HCT116 (cell line): ENCODE measurements around the gene LRP1. TPM values are rescaled to one million over a fixed set of nuclear protein-coding genes. Genes with fewer than 3 reads are reported as not detected.

Source experiments
- ATAC-seq: fragments of 200-7000 bp; cut with Tn5 transposase; 2 replicates; pipeline ENCODE4 v1.9.1; 2020; ENCODE audit warnings: mild to moderate bottlenecking, moderate library complexity
- BruUV-seq: library from RNA; stranded (reverse); fragments of 400-500 nt; replicated peaks from 2 replicates; lab custom pipeline; 2021; lab: Mats Ljungman, UMichigan
- CTCF ChIA-PET: fragments of 300-600 bp; sonication (Branson Sonifier 250); formaldehyde crosslinking; loops from one replicate; lab custom pipeline; 2021; ENCODE audit warnings: antibody characterized with exemption; lab: Charles Lee
- POLR2A ChIA-PET: fragments of 300-600, 350-600 bp; sonication (Branson Sonifier 250); formaldehyde crosslinking; loops from one replicate; lab custom pipeline; 2021; ENCODE audit warnings: antibody characterized with exemption; lab: Charles Lee
- RAD21 ChIA-PET, 2 experiments: fragments of 300-600 bp; sonication (Branson Sonifier 250); formaldehyde crosslinking; loops; one replicate each; lab custom pipeline; 2023; ENCODE audit warnings: low total read pairs in 2 of 2; ENCODE audit not compliant: uncharacterized antibody in 2 of 2, unreplicated experiment in 2 of 2, low non-redundant PET in 1 of 2; lab: Charles Lee
- DNase-seq: peaks from one replicate; pipeline ENCODE4 v3.0.0-alpha.2; 2010; ENCODE audit warnings: low read depth, low spot score
- H2AFZ ChIP-seq: fragments of 200-600 bp; shearing (Covaris generic), sonication (generic); 2 replicates; pipeline ENCODE4 v1.6.1; 2017; ENCODE audit warnings: low read depth, mixed run types, mixed read lengths, antibody characterized with exemption, low read length; ENCODE audit not compliant: poor library complexity, severe bottlenecking
- H3K27ac ChIP-seq: 2 replicates; pipeline ENCODE4 v1.5.1; 2012; ENCODE audit warnings: low read depth, low read length
- H3K27me3 ChIP-seq: fragments of 200-600 bp; sonication (generic); 2 replicates; pipeline ENCODE4 v1.6.1; 2016; ENCODE audit warnings: mixed run types, low read length, mixed read lengths; ENCODE audit not compliant: insufficient read depth
- H3K36me3 ChIP-seq, 2 experiments: fragments of 200-500 bp in 1 of 2; fragments of 200-600 bp in 1 of 2; sonication (Bioruptor generic) in 1 of 2; sonication (generic) in 1 of 2; 2 replicates each; pipeline versions ENCODE4 v1.5.1 to v1.6.1; 2014 to 2016; ENCODE audit warnings: low read length in 2 of 2, inconsistent platforms in 1 of 2, mixed read lengths in 1 of 2, mixed run types in 1 of 2; ENCODE audit not compliant: insufficient read depth in 2 of 2, control insufficient read depth in 1 of 2
- H3K4me1 ChIP-seq, 2 experiments: fragments of 200-600 bp in 1 of 2; sonication (generic) in 1 of 2; 2 replicates each; pipeline versions ENCODE4 v1.5.1 to v1.6.1; 2012 to 2017; ENCODE audit warnings: low read length in 2 of 2, inconsistent platforms in 1 of 2, mild to moderate bottlenecking in 1 of 2, mixed read lengths in 1 of 2, mixed run types in 1 of 2, moderate library complexity in 1 of 2; ENCODE audit not compliant: insufficient read depth in 2 of 2, control insufficient read depth in 1 of 2
- H3K4me2 ChIP-seq: fragments of 200-600 bp; sonication (generic); 2 replicates; pipeline ENCODE4 v1.6.1; 2017; ENCODE audit warnings: mixed run types, low read length, mixed read lengths
- H3K4me3 ChIP-seq, 2 experiments: fragments of 200-600 bp in 1 of 2; sonication (generic) in 1 of 2; replicated peaks in 1 of 2; 2 replicates each; pipeline ENCODE4 v1.5.1; 2011 to 2016; ENCODE audit warnings: low read length in 2 of 2, control low read depth in 1 of 2, low read depth in 1 of 2, mild to moderate bottlenecking in 1 of 2, mixed read lengths in 1 of 2, mixed run types in 1 of 2
- H3K79me2 ChIP-seq: fragments of 200-600 bp; sonication (generic); 2 replicates; pipeline ENCODE4 v1.6.1; 2017; ENCODE audit warnings: mild to moderate bottlenecking, mixed run types, low read length, moderate library complexity, mixed read lengths; ENCODE audit not compliant: insufficient read depth
- H3K9ac ChIP-seq: fragments of 200-600 bp; sonication (generic); 2 replicates; pipeline ENCODE4 v1.6.1; 2016; ENCODE audit warnings: low read length, mixed read lengths
- H3K9me2 ChIP-seq: fragments of 200-600 bp; sonication (generic), shearing (Covaris generic); 2 replicates; pipeline ENCODE4 v1.6.1; 2017; ENCODE audit warnings: mixed run types, mild to moderate bottlenecking, moderate library complexity; ENCODE audit not compliant: insufficient read depth
- H3K9me3 ChIP-seq, 2 experiments: fragments of 200-500 bp in 1 of 2; fragments of 200-600 bp in 1 of 2; sonication (Bioruptor generic) in 1 of 2; sonication (generic) in 1 of 2; 2 replicates each; pipeline ENCODE4 v1.6.1; 2014 to 2017; ENCODE audit warnings: low read length in 2 of 2, mixed read lengths in 2 of 2, inconsistent platforms in 1 of 2, low read depth in 1 of 2, mild to moderate bottlenecking in 1 of 2, mixed run types in 1 of 2, moderate library complexity in 1 of 2; ENCODE audit not compliant: control insufficient read depth in 1 of 2, insufficient read depth in 1 of 2
- H4K20me1 ChIP-seq: fragments of 200-600 bp; sonication (generic), shearing (Covaris generic); 2 replicates; pipeline ENCODE4 v1.6.1; 2017; ENCODE audit warnings: mixed run types, mild to moderate bottlenecking, moderate library complexity; ENCODE audit not compliant: insufficient read depth
- ATF3 ChIP-seq: IDR thresholded peaks from 2 replicates; pipeline ENCODE4 v1.6.1; 2012
- CEBPB ChIP-seq: IDR thresholded peaks from 2 replicates; pipeline ENCODE4 v1.6.1; 2012; ENCODE audit warnings: low read depth
- CTCF ChIP-seq, 3 experiments: fragments of 200-600 bp in 1 of 3; sonication (generic) in 1 of 3; IDR thresholded peaks in 2 of 3; conservative IDR thresholded peaks in 1 of 3; 2 replicates each; pipeline ENCODE4 v1.5.1; 2012 to 2017; ENCODE audit warnings: low read depth in 2 of 3, low read length in 2 of 3, antibody characterized with exemption in 1 of 3, borderline replicate concordance in 1 of 3, control low read depth in 1 of 3, mild to moderate bottlenecking in 1 of 3, mixed read lengths in 1 of 3, mixed run types in 1 of 3, moderate library complexity in 1 of 3; ENCODE audit not compliant: insufficient read depth in 1 of 3
- EGR1 ChIP-seq: IDR thresholded peaks from 2 replicates; pipeline ENCODE4 v1.6.1; 2012; ENCODE audit warnings: low read depth
- ELF1 ChIP-seq: IDR thresholded peaks from 2 replicates; pipeline ENCODE4 v1.6.1; 2012; ENCODE audit warnings: low read depth, borderline replicate concordance
- EZH2 ChIP-seq: fragments of 200-600 bp; sonication (generic); IDR thresholded peaks from 2 replicates; pipeline ENCODE4 v1.6.1; 2017; ENCODE audit warnings: antibody characterized with exemption, mixed run types
- EZH2phosphoT487 ChIP-seq: fragments of 200-600 bp; IDR thresholded peaks from 2 replicates; pipeline ENCODE4 v1.6.1; 2018; ENCODE audit warnings: antibody characterized with exemption, borderline replicate concordance
- FOSL1 ChIP-seq: IDR thresholded peaks from 2 replicates; pipeline ENCODE4 v1.6.1; 2012; ENCODE audit warnings: low read depth
- JUND ChIP-seq: IDR thresholded peaks from 2 replicates; pipeline ENCODE4 v1.6.1; 2012
- POLR2AphosphoS5 ChIP-seq: IDR thresholded peaks from 2 replicates; pipeline ENCODE4 v1.6.1; 2011; ENCODE audit warnings: mild to moderate bottlenecking, low read depth, low read length, moderate library complexity
- RAD21 ChIP-seq: IDR thresholded peaks from 2 replicates; pipeline ENCODE4 v1.6.1; 2012; ENCODE audit warnings: low read depth, mild to moderate bottlenecking
- REST ChIP-seq: IDR thresholded peaks from 2 replicates; pipeline ENCODE4 v1.6.1; 2012; ENCODE audit warnings: low read depth
- SP1 ChIP-seq: IDR thresholded peaks from 2 replicates; pipeline ENCODE4 v1.6.1; 2012; ENCODE audit warnings: low read depth
- TCF7L2 ChIP-seq: IDR thresholded peaks from 2 replicates; pipeline ENCODE4 v1.7.0; 2011; ENCODE audit warnings: borderline replicate concordance, inconsistent platforms; ENCODE audit not compliant: insufficient read depth, insufficient read length; ENCODE audit errors: extremely low read depth
- YY1 ChIP-seq: IDR thresholded peaks from 2 replicates; pipeline ENCODE4 v1.6.1; 2011; ENCODE audit warnings: low read length, low read depth, moderate library complexity, mild to moderate bottlenecking; ENCODE audit not compliant: insufficient replicate concordance; ENCODE audit errors: extremely low read depth
- ZBTB33 ChIP-seq: IDR thresholded peaks from 2 replicates; pipeline ENCODE4 v1.6.1; 2011; ENCODE audit warnings: mild to moderate bottlenecking, low read length, moderate library complexity; ENCODE audit not compliant: insufficient replicate concordance; ENCODE audit errors: extremely low read depth
- ZFX ChIP-seq: fragments of 450-650 bp; IDR thresholded peaks from 2 replicates; pipeline ENCODE4 v1.6.1; 2017
- ZNF274 ChIP-seq: fragments of 200-500 bp; sonication (Bioruptor generic); IDR thresholded peaks from 2 replicates; pipeline ENCODE4 v1.6.1; 2014; ENCODE audit warnings: mild to moderate bottlenecking, low read depth, low read length, inconsistent platforms
- intact Hi-C: fragments of 100-400 bp; cut with micrococcal nuclease; formaldehyde crosslinking; loops from 2 replicates; pipeline ENCODE4 v1.10.0; 2022
- total RNA-seq: library from RNA; stranded (reverse); gene quantifications from one replicate; pipeline ENCODE4 v1.2.1, GENCODE V29; 2021; ENCODE audit not compliant: unreplicated experiment

LRP1 gene
- total RNA-seq, 1 experiment from 2014 or later = 12.0 TPM

GRCh38 chr12:57119294-57120085 is 8.8 kb upstream of the LRP1 start:
- Histone ChIP-seq H3K79me2 (no peaks in the 10 kb centered on the region), H3K36me3 (no peaks in the 10 kb centered on the region), H3K9ac (no peak overlapping the region), H3K9me2 (no peaks in the 10 kb centered on the region), H3K27ac (no peak overlapping the region), H3K4me1 (peaks cover 0 to 11% of the 10 kb centered on the region in 2 experiments; a peak in 2 of 4 replicates), H4K20me1 (no peaks in the 10 kb centered on the region), H3K4me3 (no peak overlapping the region), H2AFZ (no peak overlapping the region), H3K4me2 (peak overlapping the region; percentile 30; the same call in 1 of the 2 replicates), H3K9me3 (peaks cover 6 to 7% of the 10 kb centered on the region in 2 experiments; a peak in 1 of 4 replicates), H3K27me3 (no peaks in the 10 kb centered on the region)
- ATAC-seq = no peak
- DNase-seq = no peak
- no TSS peak for BruUV-seq
- ChIA-PET POLR2A (interaction anchor here (1.6 kb wide), 1 partner anchor 8 kb away, joined by 4 read pairs; no protein-coding TSS in a partner anchor), RAD21 (no interaction called here), CTCF (interaction anchor here (0.7 kb wide), 1 partner anchor 427 kb away, joined by 4 read pairs; no protein-coding TSS in a partner anchor)
- intact Hi-C loops = loop anchor here (10.0 kb wide), 1 partner anchor 125 kb away; no protein-coding TSS in a partner anchor
- no peak for TF ChIP-seq YY1
- no peak for TF ChIP-seq SP1
- TF ChIP-seq ZBTB33 = no peak
- TF ChIP-seq RAD21 = no peak
- TF ChIP-seq TCF7L2 = no peak
- no peak for TF ChIP-seq EZH2phosphoT487
- no peak for TF ChIP-seq ATF3
- no peak for TF ChIP-seq JUND
- no peak for TF ChIP-seq CEBPB
- TF ChIP-seq ZFX = no peak; the same call in 1 of the 2 replicates
- TF ChIP-seq FOSL1 = no peak
- no peak for TF ChIP-seq CTCF (IDR thresholded peaks at IDR 0.05 in 2 of 3, conservative IDR thresholded peaks at IDR 0.05 in 1 of 3; ENCODE audit: borderline replicate concordance in 1 of 3, insufficient read depth in 1 of 3, low read depth in 2 of 3, low read length in 2 of 3)
- no peak for TF ChIP-seq EZH2
- TF ChIP-seq EGR1 = no peak
- no peak for TF ChIP-seq POLR2AphosphoS5
- no peak for TF ChIP-seq ELF1
- no peak for TF ChIP-seq REST
- TF ChIP-seq ZNF274 = no peak
